Measurements from ENCODE around the gene CRYGN.

The CRYGN gene

GRCh38 chr7:151379534-151380198, 60.3 kb downstream of the CRYGN start:
- no peak for DNase-seq (ENCODE audit: low read depth)

- DNase-seq (ENCODE audit: low read depth), result no peak
These were observed 60.8 kb downstream of the CRYGN start for GRCh38 chr7:151379193-151379520.
